ENCODE results near the gene CCDC59. TPM values are rescaled to one million over a fixed set of nuclear protein-coding genes. Genes with fewer than 3 reads are reported as not detected.

The CCDC59 gene
- total RNA-seq, 1 donor from 2014 or later: 25.9 TPM

DNA sequence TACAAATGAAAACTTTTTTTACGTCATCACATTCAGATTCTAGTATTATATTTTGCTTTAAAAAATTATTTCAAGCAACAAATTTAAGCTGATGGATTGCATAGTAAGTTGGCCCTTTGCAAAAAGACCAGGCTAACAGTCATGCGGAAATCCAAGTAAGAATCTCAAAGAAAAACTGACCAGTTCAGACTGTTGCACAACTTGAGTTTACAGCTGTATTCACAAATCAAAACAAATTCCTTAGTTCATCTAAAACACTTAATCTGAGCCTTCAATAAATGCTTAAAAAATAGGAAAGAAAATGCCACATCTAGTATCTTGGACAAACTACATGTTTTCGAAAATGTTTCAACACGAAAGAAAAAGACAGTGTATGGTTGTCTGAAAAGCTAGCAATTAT is 847 bp downstream of the CCDC59 start:
- no peak for DNase-seq

DNA sequence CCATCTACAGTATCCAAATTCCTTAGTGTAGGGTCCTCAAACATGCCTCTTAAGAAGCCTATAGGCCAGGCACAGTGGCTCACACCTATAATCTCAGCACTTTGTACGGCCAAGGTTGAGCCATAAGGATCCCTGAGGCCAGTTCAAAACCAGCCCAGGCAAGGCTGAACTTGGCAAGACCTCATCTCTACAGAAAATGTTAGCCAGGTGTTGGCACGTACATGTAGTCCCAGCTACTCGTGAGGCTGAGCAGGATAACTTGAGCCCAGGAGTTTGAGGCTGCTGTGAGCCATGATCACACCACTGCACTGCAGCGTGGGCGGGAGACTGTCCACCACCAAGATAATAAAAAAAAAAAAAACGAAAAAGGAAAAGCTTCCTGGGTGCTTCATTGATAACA is 6.8 kb downstream of the CCDC59 start:
- TF ChIP-seq, protein P1, sequence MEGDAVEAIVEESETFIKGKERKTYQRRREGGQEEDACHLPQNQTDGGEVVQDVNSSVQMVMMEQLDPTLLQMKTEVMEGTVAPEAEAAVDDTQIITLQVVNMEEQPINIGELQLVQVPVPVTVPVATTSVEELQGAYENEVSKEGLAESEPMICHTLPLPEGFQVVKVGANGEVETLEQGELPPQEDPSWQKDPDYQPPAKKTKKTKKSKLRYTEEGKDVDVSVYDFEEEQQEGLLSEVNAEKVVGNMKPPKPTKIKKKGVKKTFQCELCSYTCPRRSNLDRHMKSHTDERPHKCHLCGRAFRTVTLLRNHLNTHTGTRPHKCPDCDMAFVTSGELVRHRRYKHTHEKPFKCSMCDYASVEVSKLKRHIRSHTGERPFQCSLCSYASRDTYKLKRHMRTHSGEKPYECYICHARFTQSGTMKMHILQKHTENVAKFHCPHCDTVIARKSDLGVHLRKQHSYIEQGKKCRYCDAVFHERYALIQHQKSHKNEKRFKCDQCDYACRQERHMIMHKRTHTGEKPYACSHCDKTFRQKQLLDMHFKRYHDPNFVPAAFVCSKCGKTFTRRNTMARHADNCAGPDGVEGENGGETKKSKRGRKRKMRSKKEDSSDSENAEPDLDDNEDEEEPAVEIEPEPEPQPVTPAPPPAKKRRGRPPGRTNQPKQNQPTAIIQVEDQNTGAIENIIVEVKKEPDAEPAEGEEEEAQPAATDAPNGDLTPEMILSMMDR (IDR thresholded peaks at IDR 0.05; ENCODE audit: partially characterized antibody, unreplicated experiment): no peak
- no peak overlapping the region for H3K27ac Mint-ChIP-seq (ENCODE audit: unreplicated experiment)
- H3K4me1 Mint-ChIP-seq (ENCODE audit: low read depth, unreplicated experiment): no peaks in the 10 kb centered on the region
- no peaks in the 10 kb centered on the region for H3K9me3 Mint-ChIP-seq (ENCODE audit: unreplicated experiment)
- no peak for DNase-seq
- H3K27me3 Mint-ChIP-seq (ENCODE audit: unreplicated experiment): no peaks in the 10 kb centered on the region
- H3K36me3 Mint-ChIP-seq (ENCODE audit: unreplicated experiment): no peaks in the 10 kb centered on the region
- no peak overlapping the region for H3K4me3 Mint-ChIP-seq (ENCODE audit: unreplicated experiment)

More for the DNA sequence above, 847 bp downstream of the CCDC59 start:
- Mint-ChIP-seq H3K27me3 (ENCODE audit: unreplicated experiment) (peaks cover 6% of the 10 kb centered on the region), H3K27ac (ENCODE audit: unreplicated experiment) (peak overlapping the region; percentile 99), H3K9me3 (ENCODE audit: unreplicated experiment) (peaks cover 5% of the 10 kb centered on the region), H3K4me3 (ENCODE audit: unreplicated experiment) (peak overlapping the region; percentile 99), H3K4me1 (ENCODE audit: low read depth, unreplicated experiment) (peaks cover 7% of the 10 kb centered on the region), H3K36me3 (ENCODE audit: unreplicated experiment) (no peaks in the 10 kb centered on the region)
- TF ChIP-seq, protein P1 (IDR thresholded peaks at IDR 0.05; ENCODE audit: partially characterized antibody, unreplicated experiment): no peak

DNA sequence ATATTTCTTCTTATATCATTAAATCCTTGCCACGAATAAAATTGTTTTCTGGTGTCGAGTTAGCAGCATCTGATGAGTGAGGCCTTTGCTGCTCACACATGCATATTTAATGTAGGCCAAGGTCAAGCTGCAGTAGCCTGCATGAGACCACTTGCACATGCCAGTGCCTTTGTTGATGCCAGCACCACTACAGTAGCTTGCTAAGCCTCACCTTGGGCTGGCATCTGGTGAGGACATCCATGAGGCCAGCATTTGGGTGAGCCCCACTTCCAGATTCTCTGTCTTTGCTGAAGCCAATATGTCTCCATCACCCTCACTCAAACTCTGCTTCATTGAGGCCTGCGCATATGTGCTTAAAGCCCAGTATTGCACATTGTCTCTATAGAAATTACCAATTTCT is 8.0 kb downstream of the CCDC59 start:
- Mint-ChIP-seq H3K27me3 (ENCODE audit: unreplicated experiment) (no peaks in the 10 kb centered on the region), H3K27ac (ENCODE audit: unreplicated experiment) (no peak overlapping the region), H3K36me3 (ENCODE audit: unreplicated experiment) (no peaks in the 10 kb centered on the region), H3K4me1 (ENCODE audit: low read depth, unreplicated experiment) (no peaks in the 10 kb centered on the region), H3K4me3 (ENCODE audit: unreplicated experiment) (no peak overlapping the region), H3K9me3 (ENCODE audit: unreplicated experiment) (no peaks in the 10 kb centered on the region)
- no peak for DNase-seq
- TF ChIP-seq, protein P1 (IDR thresholded peaks at IDR 0.05; ENCODE audit: partially characterized antibody, unreplicated experiment): no peak

DNA sequence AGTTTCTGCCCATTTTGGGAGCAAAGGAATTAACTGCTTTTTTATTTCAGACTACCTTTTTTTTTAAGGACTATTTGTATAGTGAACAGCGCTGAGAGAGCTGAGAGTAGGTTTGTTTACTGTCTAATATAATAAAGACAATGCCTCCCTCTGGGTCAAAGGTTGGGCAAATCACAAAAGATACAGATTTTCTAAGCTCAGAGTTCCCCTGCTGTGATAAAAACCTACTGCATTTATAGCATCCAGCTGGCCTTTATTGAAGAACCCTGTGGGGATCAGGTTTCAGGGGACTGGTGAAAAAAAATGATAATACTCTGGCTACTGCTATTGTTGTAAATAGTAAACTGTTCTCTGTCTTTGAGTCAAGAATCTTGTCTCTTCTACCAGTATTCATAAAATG is 28.7 kb downstream of the CCDC59 start:
- no peak for DNase-seq
- Mint-ChIP-seq H3K9me3 (ENCODE audit: unreplicated experiment) (no peaks in the 10 kb centered on the region), H3K27me3 (ENCODE audit: unreplicated experiment) (no peaks in the 10 kb centered on the region), H3K27ac (ENCODE audit: unreplicated experiment) (no peak overlapping the region), H3K4me1 (ENCODE audit: low read depth, unreplicated experiment) (peaks cover 3% of the 10 kb centered on the region), H3K4me3 (ENCODE audit: unreplicated experiment) (no peak overlapping the region), H3K36me3 (ENCODE audit: unreplicated experiment) (no peaks in the 10 kb centered on the region)
- TF ChIP-seq, protein P1 (IDR thresholded peaks at IDR 0.05; ENCODE audit: partially characterized antibody, unreplicated experiment): no peak

DNA sequence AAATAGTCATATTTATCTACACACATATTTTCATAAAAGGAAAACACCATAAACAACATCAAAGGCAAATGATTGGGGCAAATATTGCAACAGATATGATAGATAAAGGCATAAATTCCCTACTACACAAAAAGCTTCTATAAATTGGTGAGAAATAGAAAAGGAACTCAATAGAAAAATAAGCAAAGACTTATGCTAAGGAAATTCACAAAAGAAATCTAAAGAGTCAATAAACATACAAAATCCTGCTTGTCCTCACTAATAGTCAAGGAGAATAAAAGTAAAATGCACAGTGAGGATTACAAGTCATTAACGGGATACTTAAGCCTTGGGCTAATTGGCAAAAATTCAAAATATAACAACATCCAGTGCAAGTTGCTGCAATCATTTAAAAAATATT is 30.3 kb downstream of the CCDC59 start:
- TF ChIP-seq, protein P1 (IDR thresholded peaks at IDR 0.05; ENCODE audit: partially characterized antibody, unreplicated experiment): no peak

More for the DNA sequence above, 30.3 kb downstream of the CCDC59 start:
- Mint-ChIP-seq H3K27me3 (ENCODE audit: unreplicated experiment) (no peaks in the 10 kb centered on the region), H3K36me3 (ENCODE audit: unreplicated experiment) (no peaks in the 10 kb centered on the region), H3K27ac (ENCODE audit: unreplicated experiment) (no peak overlapping the region), H3K4me3 (ENCODE audit: unreplicated experiment) (no peak overlapping the region), H3K9me3 (ENCODE audit: unreplicated experiment) (no peaks in the 10 kb centered on the region), H3K4me1 (ENCODE audit: low read depth, unreplicated experiment) (peaks cover 3% of the 10 kb centered on the region)
- DNase-seq: no peak
